ES-I3 (cell line): Measurements from ENCODE around the gene IL19.

Experiments used
- H3K36me3 ChIP-seq: 2 replicates; pipeline ENCODE4 v1.6.1; 2013; ENCODE audit warnings: mild to moderate bottlenecking, low read length, control low read depth, moderate library complexity; ENCODE audit not compliant: insufficient read depth
- H3K4me1 ChIP-seq: 2 replicates; pipeline ENCODE4 v1.6.1; 2013; ENCODE audit warnings: mild to moderate bottlenecking, control low read depth, low read length; ENCODE audit not compliant: insufficient read depth
- H3K9ac ChIP-seq: 2 replicates; pipeline ENCODE4 v1.6.1; 2013; ENCODE audit warnings: low read depth, mild to moderate bottlenecking, low read length, moderate library complexity
- H3K9me3 ChIP-seq: 2 replicates; pipeline ENCODE4 v1.6.1; 2013; ENCODE audit warnings: mild to moderate bottlenecking, low read length, moderate library complexity; ENCODE audit not compliant: control insufficient read depth, insufficient read depth

The IL19 gene, protein sequence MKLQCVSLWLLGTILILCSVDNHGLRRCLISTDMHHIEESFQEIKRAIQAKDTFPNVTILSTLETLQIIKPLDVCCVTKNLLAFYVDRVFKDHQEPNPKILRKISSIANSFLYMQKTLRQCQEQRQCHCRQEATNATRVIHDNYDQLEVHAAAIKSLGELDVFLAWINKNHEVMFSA

DNA sequence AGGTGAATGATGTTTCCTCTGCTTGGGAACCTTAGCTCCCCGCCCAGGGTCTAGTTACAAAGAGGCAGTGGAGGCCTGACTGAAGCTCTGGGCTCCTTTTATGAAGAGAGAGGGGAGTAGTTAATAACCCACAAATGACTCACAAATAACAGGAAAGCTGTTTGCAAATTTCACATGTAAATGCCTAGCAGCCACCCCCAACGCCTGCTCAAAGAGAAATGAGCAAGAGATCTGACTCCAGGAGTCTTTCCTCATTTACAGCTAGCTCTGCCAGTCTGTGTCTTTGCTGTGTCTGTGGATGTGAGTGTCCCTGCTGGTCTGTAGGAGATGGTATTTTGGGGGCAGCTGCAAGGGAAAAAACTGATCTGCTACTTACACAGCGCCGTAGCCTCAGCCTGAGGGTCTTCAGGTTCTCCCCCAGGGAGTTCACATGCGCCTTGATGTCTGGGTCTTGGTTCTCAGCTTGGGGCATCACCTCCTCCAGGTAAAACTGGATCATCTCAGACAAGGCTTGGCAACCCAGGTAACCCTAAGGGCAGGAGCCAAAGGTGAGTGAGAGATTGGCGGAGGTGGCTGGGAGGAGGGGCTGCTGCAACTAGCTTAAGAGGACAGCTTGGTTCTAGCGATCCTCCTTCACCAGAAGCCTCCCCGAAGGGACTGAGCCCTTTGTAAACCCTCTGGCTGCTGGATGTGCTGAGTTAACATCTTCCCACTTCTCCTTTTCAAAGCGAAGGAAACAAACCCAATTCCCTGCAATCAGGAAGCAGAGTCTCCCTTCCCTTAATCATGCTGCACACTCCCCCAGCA lies at the start of gene IL19:
TSS of gene IL19 (plus strand) at position 243 of the 807 bp plus-strand sequence. CDS start 65,890 bp downstream, outside the sequence.
- H3K36me3 ChIP-seq = no peaks in the 10 kb centered on the region
- peaks cover 13% of the 10 kb centered on the region for H3K4me1 ChIP-seq

GRCh38 chr1:206721454-206721853 lies 49.1 kb upstream of the IL19 start:
- Histone ChIP-seq H3K4me1 (peaks cover 11% of the 10 kb centered on the region; the same call in 1 of the 2 replicates), H3K9me3 (no peaks in the 10 kb centered on the region), H3K9ac (no peak overlapping the region), H3K36me3 (no peaks in the 10 kb centered on the region)

More for the DNA sequence above, at the start of gene IL19:
- no peak within 1 kb of the TSS for H3K9ac ChIP-seq
- H3K9me3 ChIP-seq = no peaks in the 10 kb centered on the region

DNA sequence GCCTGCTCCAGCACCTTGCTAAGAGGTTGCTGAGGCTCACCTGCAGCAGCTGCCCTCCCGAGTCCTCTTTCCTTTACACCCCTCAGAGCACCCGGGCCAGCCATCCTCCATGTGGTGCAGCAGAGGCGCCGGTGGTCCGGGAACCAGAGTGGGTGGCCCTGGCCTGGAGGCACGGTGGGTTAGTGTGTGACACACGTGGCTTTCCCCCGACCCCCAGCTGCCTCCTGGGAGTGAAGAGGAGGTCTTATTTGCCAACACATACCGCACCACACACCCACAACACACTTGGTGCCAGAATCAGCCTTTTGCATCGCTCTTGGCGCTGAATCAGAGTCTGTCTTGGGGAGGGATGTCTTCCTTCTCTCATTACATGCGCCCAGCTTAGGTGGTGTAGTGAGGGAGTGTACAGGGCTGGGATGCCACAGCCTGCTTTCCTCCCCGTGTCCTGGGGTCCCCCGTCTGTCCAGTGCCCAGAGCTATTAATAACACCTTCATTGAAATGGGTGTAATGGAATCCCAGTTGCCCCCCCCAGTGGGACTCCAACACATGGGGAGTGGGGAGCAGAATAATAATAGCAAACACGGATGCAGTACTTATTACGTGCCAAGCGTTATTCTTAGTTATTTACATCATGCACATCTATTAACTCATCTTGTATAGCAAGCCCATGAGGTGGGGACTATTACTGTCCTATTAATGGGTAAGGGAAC lies 47.7 kb upstream of the IL19 start:
- Histone ChIP-seq H3K36me3 (no peaks in the 10 kb centered on the region), H3K4me1 (peaks cover 11% of the 10 kb centered on the region; the same call in 1 of the 2 replicates), H3K9me3 (no peaks in the 10 kb centered on the region), H3K9ac (no peak overlapping the region)

- H3K9ac ChIP-seq = no peak overlapping the region
- H3K4me1 ChIP-seq = peaks cover 11% of the 10 kb centered on the region; the same call in 1 of the 2 replicates
- no peaks in the 10 kb centered on the region for H3K9me3 ChIP-seq
- H3K36me3 ChIP-seq = no peaks in the 10 kb centered on the region
These were observed 47.1 kb upstream of the IL19 start for GRCh38 chr1:206723462-206723804.

DNA sequence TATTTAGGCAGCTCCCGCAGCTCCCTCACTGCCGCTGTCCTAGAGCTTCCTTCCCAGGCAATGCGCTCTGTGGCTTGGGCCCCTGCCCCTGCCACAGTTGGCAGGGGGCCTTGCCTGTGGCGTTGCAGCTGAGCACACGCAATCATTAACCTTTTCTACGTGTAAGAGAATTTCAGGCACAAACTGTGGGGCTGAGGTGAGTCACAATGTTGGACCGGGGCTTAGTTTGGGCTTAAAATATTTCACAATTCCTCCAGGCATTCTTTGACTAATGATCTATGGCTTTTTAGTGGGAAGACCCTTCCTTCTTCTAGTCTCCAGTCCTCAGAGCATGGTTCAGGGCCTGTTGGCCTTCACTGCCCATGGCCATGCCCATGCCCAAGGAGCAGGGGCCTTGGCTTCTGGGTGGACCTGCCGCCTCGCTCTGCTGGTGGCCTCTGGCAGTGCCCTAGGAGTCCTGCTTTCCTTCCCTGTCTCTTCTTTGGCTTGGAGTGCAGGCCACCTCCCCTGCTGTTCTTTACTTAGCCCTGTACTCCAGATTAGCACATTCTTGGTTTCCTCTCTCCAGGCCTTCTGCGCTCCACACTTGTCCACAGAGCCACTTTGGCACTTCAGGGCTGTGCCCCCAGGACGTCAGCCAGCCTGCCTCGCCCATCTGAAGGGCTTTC lies 46.6 kb upstream of the IL19 start:
- H3K36me3 ChIP-seq = no peaks in the 10 kb centered on the region; the same call in 1 of the 2 replicates
- no peak overlapping the region for H3K9ac ChIP-seq
- H3K9me3 ChIP-seq = no peaks in the 10 kb centered on the region
- peaks cover 11% of the 10 kb centered on the region; the same call in 1 of the 2 replicates for H3K4me1 ChIP-seq

GRCh38 chr1:206725109-206725963 lies 45.2 kb upstream of the IL19 start:
- Histone ChIP-seq H3K36me3 (peaks cover 13% of the 10 kb centered on the region), H3K9ac (no peak overlapping the region), H3K4me1 (peaks cover 11% of the 10 kb centered on the region; the same call in 1 of the 2 replicates), H3K9me3 (no peaks in the 10 kb centered on the region)

DNA sequence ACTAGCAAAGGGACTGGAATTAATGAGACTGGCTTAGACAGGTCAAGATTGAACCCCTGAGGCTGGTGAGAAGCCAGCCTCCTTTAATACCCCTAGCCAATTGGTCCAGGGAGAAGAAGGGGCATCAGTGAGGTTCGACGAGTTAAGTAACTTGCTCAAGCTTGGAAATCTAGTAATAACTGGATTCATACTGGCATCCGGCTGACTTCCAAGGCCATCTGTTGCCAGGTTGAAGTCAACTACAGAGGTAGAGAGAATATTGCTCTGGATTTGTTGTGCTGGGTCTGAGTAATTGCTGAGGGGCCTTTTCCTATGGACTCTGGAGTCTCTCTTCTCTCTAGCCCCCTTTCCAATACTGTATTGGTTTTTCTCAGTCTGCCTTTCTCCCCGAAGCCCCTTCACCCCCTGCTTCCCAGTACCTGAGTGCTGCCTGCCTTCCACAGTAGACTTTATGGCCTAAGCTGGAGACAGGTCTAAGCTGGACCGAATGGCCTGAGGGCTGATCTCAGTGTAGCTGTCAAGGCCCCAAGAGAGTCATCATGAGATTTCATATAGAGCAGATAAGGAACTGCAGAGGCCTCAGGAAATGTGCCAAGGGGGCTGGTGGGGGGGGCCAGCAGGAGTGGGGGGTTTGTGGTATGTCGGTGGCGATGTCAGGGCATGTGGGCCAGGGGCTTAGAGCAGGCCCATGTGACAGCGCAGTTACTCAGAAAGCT lies 42.4 kb upstream of the IL19 start:
- H3K36me3 ChIP-seq = peaks cover 18% of the 10 kb centered on the region
- no peaks in the 10 kb centered on the region for H3K9me3 ChIP-seq
- H3K4me1 ChIP-seq = peaks cover 7% of the 10 kb centered on the region; the same call in 1 of the 2 replicates
- no peak overlapping the region for H3K9ac ChIP-seq

- peaks cover 18% of the 10 kb centered on the region for H3K36me3 ChIP-seq
- peaks cover 7% of the 10 kb centered on the region; the same call in 1 of the 2 replicates for H3K4me1 ChIP-seq
- H3K9me3 ChIP-seq = no peaks in the 10 kb centered on the region
- H3K9ac ChIP-seq = no peak overlapping the region
These were observed 41.9 kb upstream of the IL19 start for GRCh38 chr1:206728697-206728987.

GRCh38 chr1:206729050-206729449 lies 41.5 kb upstream of the IL19 start:
- H3K4me1 ChIP-seq = peaks cover 3% of the 10 kb centered on the region; the same call in 1 of the 2 replicates
- H3K36me3 ChIP-seq = peaks cover 18% of the 10 kb centered on the region
- H3K9ac ChIP-seq = no peak overlapping the region
- H3K9me3 ChIP-seq = no peaks in the 10 kb centered on the region

- no peak overlapping the region for H3K9ac ChIP-seq
- peaks cover 18% of the 10 kb centered on the region for H3K36me3 ChIP-seq
- no peaks in the 10 kb centered on the region for H3K9me3 ChIP-seq
- H3K4me1 ChIP-seq = no peaks in the 10 kb centered on the region
These were observed 41.1 kb upstream of the IL19 start for GRCh38 chr1:206729507-206729906.

GRCh38 chr1:206732508-206732907 lies 38.1 kb upstream of the IL19 start:
- H3K9ac ChIP-seq = no peak overlapping the region
- H3K4me1 ChIP-seq = no peaks in the 10 kb centered on the region
- no peaks in the 10 kb centered on the region for H3K9me3 ChIP-seq
- peaks cover 21% of the 10 kb centered on the region for H3K36me3 ChIP-seq

GRCh38 chr1:206732992-206733391 lies 37.6 kb upstream of the IL19 start:
- H3K9ac ChIP-seq = no peak overlapping the region

DNA sequence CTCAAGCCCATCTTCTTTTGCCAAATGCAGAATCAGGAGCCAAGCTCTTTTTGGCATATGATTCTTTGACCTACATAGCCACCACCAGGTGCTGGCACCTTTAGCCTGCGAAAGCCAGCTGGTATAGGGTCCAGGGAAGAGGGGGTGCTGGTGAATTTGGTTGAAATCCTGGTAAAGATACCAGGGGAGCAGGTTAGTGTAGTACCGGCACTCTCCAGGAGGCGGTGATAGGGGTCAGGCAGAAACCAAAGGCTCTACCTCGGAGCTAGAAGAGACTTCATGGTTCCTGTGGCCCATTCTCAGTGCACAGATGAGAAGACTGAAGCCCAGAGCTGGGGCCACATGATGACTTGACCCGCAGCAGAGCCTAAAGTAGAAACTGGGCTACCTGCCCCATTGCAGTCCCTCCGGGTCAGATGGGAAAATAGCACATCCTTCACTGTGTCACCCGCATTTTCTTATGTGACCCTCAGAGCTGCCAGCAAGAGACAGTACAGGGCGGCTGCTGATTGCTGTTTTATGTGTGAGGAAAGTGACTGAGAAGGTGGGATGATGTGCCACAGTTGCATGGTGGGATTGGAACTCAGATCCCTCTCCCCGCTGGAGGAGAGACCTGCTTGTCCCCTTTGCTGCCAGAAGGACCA lies 36.0 kb upstream of the IL19 start:
- H3K36me3 ChIP-seq = peaks cover 15% of the 10 kb centered on the region
- no peak overlapping the region for H3K9ac ChIP-seq
- no peaks in the 10 kb centered on the region for H3K9me3 ChIP-seq
- H3K4me1 ChIP-seq = peaks cover 6% of the 10 kb centered on the region; the same call in 1 of the 2 replicates

More at GRCh38 chr1:206732992-206733391, 37.6 kb upstream of the IL19 start:
- Histone ChIP-seq H3K9me3 (no peaks in the 10 kb centered on the region), H3K4me1 (no peaks in the 10 kb centered on the region), H3K36me3 (peaks cover 21% of the 10 kb centered on the region)
